CD4-positive, CD25-positive, alpha-beta regulatory T cell (primary cell): ENCODE results near the gene NUP62CL. TPM values are rescaled to one million over a fixed set of nuclear protein-coding genes. Genes with fewer than 3 reads are reported as not detected.

Experiments used
- ATAC-seq, 2 donors: fragments of 150-1000 bp; cut with Tn5 transposase; one replicate each; pipeline ENCODE4 v1.10.0; 2021; ENCODE audit warnings: low read depth in 2 of 2, moderate number of reproducible peaks in 2 of 2, moderate library complexity in 1 of 2
- DNase-seq, 3 donors: peaks; one replicate each; pipeline versions ENCODE4 v3.0.0 to v3.0.0-alpha.2; 2012 to 2022; ENCODE audit warnings: mixed read lengths in 1 of 3
- H3K27ac ChIP-seq: one replicate; pipeline ENCODE4 v1.7.0; 2013; ENCODE audit warnings: mild to moderate bottlenecking, low read length; ENCODE audit not compliant: insufficient read depth, poor library complexity, severe bottlenecking
- H3K27me3 ChIP-seq: one replicate; pipeline ENCODE4 v1.7.0; 2013; ENCODE audit warnings: low read length; ENCODE audit not compliant: control insufficient read depth, insufficient read depth
- H3K36me3 ChIP-seq: one replicate; pipeline ENCODE4 v1.7.0; 2013; ENCODE audit warnings: mild to moderate bottlenecking, low read length, moderate library complexity; ENCODE audit not compliant: control insufficient read depth, insufficient read depth
- H3K4me1 ChIP-seq: 2 replicates; pipeline ENCODE4 v1.7.0; 2013; ENCODE audit warnings: mild to moderate bottlenecking, low read length; ENCODE audit not compliant: insufficient read depth, control insufficient read depth, poor library complexity, severe bottlenecking
- H3K4me3 ChIP-seq: one replicate; pipeline ENCODE4 v1.7.0; 2013; ENCODE audit warnings: low read depth, mild to moderate bottlenecking, low read length, moderate library complexity
- H3K9me3 ChIP-seq, 2 experiments: 1 replicate in 1 of 2; 2 replicates in 1 of 2; pipeline ENCODE4 v1.7.0; 2013; ENCODE audit warnings: low read length in 2 of 2, mild to moderate bottlenecking in 1 of 2, moderate library complexity in 1 of 2; ENCODE audit not compliant: control insufficient read depth in 2 of 2
- H3K27ac Mint-ChIP-seq, 3 donors: one replicate each; pipeline ENCODE4 v1.8.0; 2020 to 2022; ENCODE audit warnings: mild to moderate bottlenecking in 3 of 3, mixed read lengths in 3 of 3, moderate library complexity in 2 of 3
- H3K27me3 Mint-ChIP-seq: one replicate; pipeline ENCODE4 v1.8.0; 2022; ENCODE audit warnings: mild to moderate bottlenecking, mixed read lengths
- H3K36me3 Mint-ChIP-seq: one replicate; pipeline ENCODE4 v1.8.0; 2020; ENCODE audit warnings: mixed read lengths
- H3K4me1 Mint-ChIP-seq, 4 donors: one replicate each; pipeline ENCODE4 v1.8.0; 2020 to 2022; ENCODE audit warnings: mixed read lengths in 4 of 4, mild to moderate bottlenecking in 1 of 4
- H3K4me3 Mint-ChIP-seq, 4 donors: one replicate each; pipeline ENCODE4 v1.8.0; 2020 to 2022; ENCODE audit warnings: mild to moderate bottlenecking in 4 of 4, mixed read lengths in 4 of 4, moderate library complexity in 3 of 4
- H3K9me3 Mint-ChIP-seq, 7 donors: one replicate each; pipeline ENCODE4 v1.8.0; 2020 to 2022; ENCODE audit warnings: mixed read lengths in 7 of 7, mild to moderate bottlenecking in 3 of 7, moderate library complexity in 2 of 7
- polyA plus RNA-seq, 4 donors: library from polyadenylated mRNA; unstranded; fragments of 300-500 nt; fragmentation: Illumina TruSeq; gene quantifications; one replicate each; pipeline ENCODE4 v1.2.3, GENCODE V29; 2021
- total RNA-seq: library from RNA; stranded (reverse); gene quantifications from one replicate; pipeline ENCODE4 v1.2.3, GENCODE V29; 2022

NUP62CL gene
- total and polyA plus RNA-seq, 5 donors from 2014 or later, result 0.80 to 3.3 (median 1.6) TPM

- peaks cover 0 to 8% (median 2%) of the 10 kb centered on the region in 4 donors for H3K4me1 Mint-ChIP-seq
- H3K9me3 Mint-ChIP-seq, result peaks cover 0 to 18% (median 5%) of the 10 kb centered on the region in 7 donors
- Histone ChIP-seq H3K9me3 (peaks cover 7 to 10% of the 10 kb centered on the region in 2 experiments), H3K4me3 (no peak overlapping the region), H3K27ac (no peak overlapping the region), H3K36me3 (no peaks in the 10 kb centered on the region), H3K4me1 (no peaks in the 10 kb centered on the region), H3K27me3 (no peaks in the 10 kb centered on the region)
- peaks cover 13% of the 10 kb centered on the region for H3K36me3 Mint-ChIP-seq
- H3K4me3 Mint-ChIP-seq, result no peak overlapping the region
- H3K27me3 Mint-ChIP-seq, result no peaks in the 10 kb centered on the region
- H3K27ac Mint-ChIP-seq, result no peak overlapping the region
- DNase-seq (no peak), ATAC-seq (no peak)
These were observed 130.1 kb downstream of the NUP62CL start for GRCh38 chrX:107076158-107076557.

Other genes with a start within 250 kb of the NUP62CL start
- 12.1 TPM for gene MORC4, start 206.2 kb downstream of the NUP62CL start, total RNA-seq
- gene MORC4, start 206.2 kb downstream of the NUP62CL start, polyA plus RNA-seq, result 1 to 10 TPM; 6.7 to 7.8 (median 7.5) TPM
- 16.8 TPM for gene RBM41, start 87.6 kb downstream of the NUP62CL start, total RNA-seq
- gene RBM41, start 87.6 kb downstream of the NUP62CL start, polyA plus RNA-seq, result 10 to 100 TPM in 2 of 4 donors, 1 to 10 TPM in 2; 5.3 to 10.3 (median 9.6) TPM
- not detected for gene DNAAF6, start 178 bp upstream of the NUP62CL start, total RNA-seq
- not detected for gene DNAAF6, start 178 bp upstream of the NUP62CL start, polyA plus RNA-seq
- not detected for gene FRMPD3, start 243.2 kb upstream of the NUP62CL start, total RNA-seq
- not detected for gene FRMPD3, start 243.2 kb upstream of the NUP62CL start, polyA plus RNA-seq